Vagina (tissue), 2 donors: Measurements from ENCODE around the gene ARHGEF39. TPM values are rescaled to one million over a fixed set of nuclear protein-coding genes. Genes with fewer than 3 reads are reported as not detected.

Experiments
- DNase-seq, 2 donors: peaks; one replicate each; pipeline ENCODE4 v3.0.0-alpha.2; 2017; ENCODE audit errors: extremely low spot score in 2 of 2
- H3K27ac ChIP-seq: fragments of 200-600 bp; sonication (generic); one replicate; pipeline ENCODE4 v1.5.1; 2019
- H3K27me3 ChIP-seq: fragments of 200-600 bp; sonication (generic); one replicate; pipeline ENCODE4 v1.5.1; 2019
- H3K36me3 ChIP-seq, 2 donors: fragments of 200-600 bp; sonication (generic); one replicate each; pipeline ENCODE4 v1.5.1; 2017 to 2019
- H3K4me1 ChIP-seq: fragments of 200-600 bp; sonication (generic); one replicate; pipeline ENCODE4 v1.5.1; 2019
- H3K4me3 ChIP-seq, 2 donors: fragments of 200-600 bp; sonication (generic); 1 replicate in 1 of 2; 2 replicates in 1 of 2; pipeline ENCODE4 v1.5.1; 2016 to 2019
- H3K9me3 ChIP-seq: fragments of 200-600 bp; sonication (generic); one replicate; pipeline ENCODE4 v1.5.1; 2019
- POLR2A ChIP-seq, 2 donors: fragments of 450-650 bp; IDR thresholded peaks; one replicate each; pipeline ENCODE4 v1.6.1; 2017; ENCODE audit warnings: antibody characterized with exemption in 2 of 2, mild to moderate bottlenecking in 2 of 2, moderate library complexity in 2 of 2
- POLR2AphosphoS5 ChIP-seq, 2 donors: sonication (generic); formaldehyde crosslinking; IDR thresholded peaks; one replicate each; pipeline ENCODE4 v1.9.0; 2017; ENCODE audit warnings: antibody characterized with exemption in 2 of 2, mild to moderate bottlenecking in 2 of 2, low read depth in 1 of 2; ENCODE audit not compliant: insufficient read depth in 1 of 2
- intact Hi-C: fragments of 100-400 bp; cut with DNase I; formaldehyde crosslinking; loops from one replicate; pipeline ENCODE4 v1.15.1; 2023
- total RNA-seq: library from RNA; depleted of rRNA; stranded (reverse); fragments of >200 nt; gene quantifications from one replicate; pipeline ENCODE4 v1.2.3, GENCODE V29; 2016
- TF ChIP-seq, protein P1 (sequence below), 3 experiments: fragments of 450-650 bp in 2 of 3; fragments of 200-600 bp in 1 of 3; sonication (generic) in 1 of 3; IDR thresholded peaks; one replicate each; pipeline ENCODE4 v1.5.1; 2017 to 2019; ENCODE audit warnings: antibody characterized with exemption in 3 of 3, mild to moderate bottlenecking in 2 of 3, moderate library complexity in 2 of 3

The ARHGEF39 gene
- total RNA-seq, 1 donor from 2014 or later: 1.2 TPM

DNA sequence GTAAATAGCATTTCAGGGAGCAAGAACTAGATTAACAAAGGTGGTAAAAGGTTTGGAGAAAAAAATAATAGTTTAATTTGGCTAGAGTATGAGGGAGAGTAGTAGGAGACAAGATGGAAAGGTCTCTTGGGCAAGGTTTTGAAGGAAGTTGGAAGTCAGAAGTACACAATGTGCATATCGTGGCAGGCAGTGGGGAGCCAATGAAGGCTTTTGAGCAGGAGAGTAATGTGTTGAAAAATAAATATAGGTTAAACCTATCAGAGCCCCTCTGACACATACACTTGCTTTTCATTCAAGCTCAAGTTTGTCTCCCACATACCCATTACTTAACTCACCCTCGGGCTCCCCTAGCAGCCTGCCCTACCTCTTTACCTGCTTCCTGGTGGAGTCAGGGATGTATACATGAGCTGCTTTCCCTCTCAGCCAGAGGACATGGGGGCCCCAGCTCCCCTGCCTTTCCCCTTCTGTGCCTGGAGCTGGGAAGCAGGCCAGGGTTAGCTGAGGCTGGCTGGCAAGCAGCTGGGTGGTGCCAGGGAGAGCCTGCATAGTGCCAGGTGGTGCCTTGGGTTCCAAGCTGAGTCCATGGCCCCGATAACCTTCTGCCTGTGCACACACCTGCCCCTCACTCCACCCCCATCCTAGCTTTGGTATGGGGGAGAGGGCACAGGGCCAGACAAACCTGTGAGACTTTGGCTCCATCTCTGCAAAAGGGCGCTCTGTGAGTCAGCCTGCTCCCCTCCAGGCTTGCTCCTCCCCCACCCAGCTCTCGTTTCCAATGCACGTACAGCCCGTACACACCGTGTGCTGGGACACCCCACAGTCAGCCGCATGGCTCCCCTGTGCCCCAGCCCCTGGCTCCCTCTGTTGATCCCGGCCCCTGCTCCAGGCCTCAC lies 8.4 kb upstream of the ARHGEF39 start, which contains the start of gene CA9:
Gene CA9, plus strand, starts transcription at position 797 of the 893 bp plus-strand sequence. Its CDS starts 32 bp downstream, at position 829.
- Histone ChIP-seq H3K9me3 (no peaks in the 10 kb centered on the region), H3K27me3 (no peaks in the 10 kb centered on the region), H3K36me3 (no peaks in the 10 kb centered on the region), H3K4me3 (no peak within 1 kb of the TSS), H3K27ac (no peak within 1 kb of the TSS), H3K4me1 (peaks cover 20% of the 10 kb centered on the region)
- no peak for TF ChIP-seq POLR2A (IDR thresholded peaks at IDR 0.05)
- TF ChIP-seq, protein P1, sequence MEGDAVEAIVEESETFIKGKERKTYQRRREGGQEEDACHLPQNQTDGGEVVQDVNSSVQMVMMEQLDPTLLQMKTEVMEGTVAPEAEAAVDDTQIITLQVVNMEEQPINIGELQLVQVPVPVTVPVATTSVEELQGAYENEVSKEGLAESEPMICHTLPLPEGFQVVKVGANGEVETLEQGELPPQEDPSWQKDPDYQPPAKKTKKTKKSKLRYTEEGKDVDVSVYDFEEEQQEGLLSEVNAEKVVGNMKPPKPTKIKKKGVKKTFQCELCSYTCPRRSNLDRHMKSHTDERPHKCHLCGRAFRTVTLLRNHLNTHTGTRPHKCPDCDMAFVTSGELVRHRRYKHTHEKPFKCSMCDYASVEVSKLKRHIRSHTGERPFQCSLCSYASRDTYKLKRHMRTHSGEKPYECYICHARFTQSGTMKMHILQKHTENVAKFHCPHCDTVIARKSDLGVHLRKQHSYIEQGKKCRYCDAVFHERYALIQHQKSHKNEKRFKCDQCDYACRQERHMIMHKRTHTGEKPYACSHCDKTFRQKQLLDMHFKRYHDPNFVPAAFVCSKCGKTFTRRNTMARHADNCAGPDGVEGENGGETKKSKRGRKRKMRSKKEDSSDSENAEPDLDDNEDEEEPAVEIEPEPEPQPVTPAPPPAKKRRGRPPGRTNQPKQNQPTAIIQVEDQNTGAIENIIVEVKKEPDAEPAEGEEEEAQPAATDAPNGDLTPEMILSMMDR (IDR thresholded peaks at IDR 0.05): no peak
- no peak for TF ChIP-seq POLR2AphosphoS5 (IDR thresholded peaks at IDR 0.05; ENCODE audit: insufficient read depth in 1 of 2, low read depth in 1 of 2)
- DNase-seq: no peak
- intact Hi-C loops: no loop called here

DNA sequence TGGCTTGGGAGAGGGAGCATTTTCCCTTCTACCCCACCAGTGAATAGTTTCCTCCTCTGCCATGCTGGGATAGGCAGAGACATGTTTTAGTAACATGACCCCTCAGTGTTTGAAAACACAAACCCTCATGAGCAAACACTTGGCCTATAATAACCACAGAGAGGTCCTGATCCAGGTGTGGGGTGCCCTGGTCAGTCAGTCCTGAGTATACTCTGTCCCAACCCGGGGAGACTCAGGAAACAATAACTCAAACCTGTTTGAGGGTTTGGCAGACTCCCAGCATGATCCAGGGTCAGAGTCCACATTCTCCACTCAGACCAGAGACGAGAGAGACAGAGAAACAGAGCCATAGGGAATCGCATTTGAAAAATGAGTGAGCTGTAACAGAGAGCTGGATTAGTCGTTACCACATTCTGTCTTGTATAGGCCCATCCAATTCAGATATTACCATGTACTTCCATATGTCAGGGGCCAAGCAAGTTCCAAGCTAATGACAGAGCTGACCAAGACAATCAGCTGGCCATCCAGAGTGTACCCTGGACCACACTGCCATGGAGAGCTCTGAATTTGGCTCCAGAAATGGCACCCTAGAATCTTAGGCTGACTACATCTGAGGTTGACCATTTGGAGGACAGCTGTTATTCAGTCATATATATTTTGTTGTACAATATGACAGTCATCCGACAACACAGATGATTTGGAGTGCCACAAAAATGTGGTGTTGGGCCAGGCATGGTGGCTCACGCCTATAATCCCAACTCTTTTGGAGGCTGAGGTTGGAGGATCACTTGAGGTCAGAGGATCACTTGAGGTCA lies 4.5 kb upstream of the ARHGEF39 start:
- intact Hi-C loops: no loop called here
- H3K27ac ChIP-seq: no peak overlapping the region
- H3K27me3 ChIP-seq: no peaks in the 10 kb centered on the region
- H3K4me3 ChIP-seq: no peak overlapping the region
- no peak for DNase-seq
- H3K36me3 ChIP-seq: no peaks in the 10 kb centered on the region
- H3K9me3 ChIP-seq: no peaks in the 10 kb centered on the region
- peaks cover 19% of the 10 kb centered on the region for H3K4me1 ChIP-seq
- TF ChIP-seq, protein P1 (IDR thresholded peaks at IDR 0.05): no peak
- TF ChIP-seq POLR2AphosphoS5 (IDR thresholded peaks at IDR 0.05; ENCODE audit: insufficient read depth in 1 of 2, low read depth in 1 of 2) (no peak), POLR2A (IDR thresholded peaks at IDR 0.05) (no peak)

DNA sequence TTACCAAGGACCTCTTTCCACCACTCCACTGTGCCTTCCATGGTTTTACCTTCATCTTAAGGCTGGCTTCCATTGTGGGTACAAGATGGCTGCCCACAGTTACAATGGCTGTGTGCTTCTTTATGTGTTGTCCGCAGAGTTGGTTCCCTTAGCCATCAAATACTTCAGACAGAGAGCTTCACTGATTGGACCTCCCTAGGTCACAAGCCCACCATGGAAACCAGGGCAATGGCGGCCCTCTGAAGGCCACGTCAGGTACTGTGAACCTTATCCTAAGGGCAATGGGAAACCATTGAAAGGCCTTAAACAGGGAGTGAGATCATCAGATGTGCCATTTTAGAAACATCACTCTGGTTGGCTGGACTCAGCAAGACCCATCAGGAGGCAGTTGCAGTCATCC lies 2.9 kb upstream of the ARHGEF39 start:
- Histone ChIP-seq H3K27me3 (no peaks in the 10 kb centered on the region), H3K36me3 (no peaks in the 10 kb centered on the region), H3K9me3 (no peaks in the 10 kb centered on the region), H3K4me3 (no peak overlapping the region), H3K4me1 (peaks cover 18% of the 10 kb centered on the region), H3K27ac (no peak overlapping the region)
- intact Hi-C loops: no loop called here
- TF ChIP-seq POLR2AphosphoS5 (IDR thresholded peaks at IDR 0.05; ENCODE audit: insufficient read depth in 1 of 2, low read depth in 1 of 2) (no peak), POLR2A (IDR thresholded peaks at IDR 0.05) (no peak)
- TF ChIP-seq, protein P1 (IDR thresholded peaks at IDR 0.05): no peak
- DNase-seq: no peak

DNA sequence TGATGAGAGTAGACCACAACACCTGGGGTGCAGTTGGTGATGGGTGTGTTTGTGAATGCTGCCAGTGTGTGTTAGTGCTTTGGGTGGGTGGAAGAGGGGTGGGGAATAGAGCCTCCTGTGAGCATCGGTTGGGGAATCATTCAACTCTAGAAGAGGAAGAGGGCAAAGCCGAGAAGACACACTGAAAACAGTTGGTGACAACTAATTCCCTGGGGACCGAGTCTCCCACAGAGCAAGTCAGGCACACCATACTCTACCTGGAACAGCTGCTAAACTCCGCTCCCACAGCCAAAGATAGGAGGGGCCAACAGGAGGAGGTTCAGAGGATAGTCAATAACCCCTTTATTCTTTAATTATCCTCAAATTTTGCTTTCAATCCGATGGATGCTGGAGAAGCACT lies 1.6 kb upstream of the ARHGEF39 start:
- TF ChIP-seq, protein P1 (IDR thresholded peaks at IDR 0.05): no peak
- TF ChIP-seq POLR2AphosphoS5 (IDR thresholded peaks at IDR 0.05; ENCODE audit: insufficient read depth in 1 of 2, low read depth in 1 of 2) (no peak), POLR2A (IDR thresholded peaks at IDR 0.05) (no peak)
- Histone ChIP-seq H3K27me3 (no peaks in the 10 kb centered on the region), H3K4me1 (peaks cover 18% of the 10 kb centered on the region), H3K4me3 (no peak overlapping the region), H3K36me3 (no peaks in the 10 kb centered on the region), H3K27ac (no peak overlapping the region), H3K9me3 (no peaks in the 10 kb centered on the region)
- DNase-seq: no peak
- intact Hi-C loops: no loop called here
